PFSK-1 (cell line): ENCODE data around the gene AGMO.

Experiments used
- FOXP2 ChIP-seq: optimal IDR thresholded peaks from 2 replicates; pipeline ENCODE3; 2011; ENCODE audit warnings: borderline replicate concordance, control low read depth, inconsistent platforms; ENCODE audit not compliant: insufficient read depth; ENCODE audit errors: extremely low read length, extremely low read depth
- POLR2AphosphoS5 ChIP-seq: IDR thresholded peaks from 2 replicates; pipeline ENCODE4 v1.6.1; 2012; ENCODE audit warnings: low read depth, mild to moderate bottlenecking, control low read depth, low read length, moderate library complexity
- SIN3A ChIP-seq: IDR thresholded peaks from 2 replicates; pipeline ENCODE4 v1.6.1; 2012; ENCODE audit warnings: mild to moderate bottlenecking, low read length, moderate library complexity, borderline replicate concordance; ENCODE audit not compliant: insufficient read depth
- TAF1 ChIP-seq: IDR thresholded peaks from 2 replicates; pipeline ENCODE4 v1.6.1; 2012; ENCODE audit warnings: low read length, control low read depth, borderline replicate concordance; ENCODE audit not compliant: insufficient read depth
- TF ChIP-seq, protein P1 (sequence below), 2 experiments: IDR thresholded peaks; 2 replicates each; pipeline versions ENCODE4 v1.6.1 to v1.8.0; 2011 to 2012; ENCODE audit warnings: low read depth in 2 of 2, low read length in 2 of 2, control low read depth in 1 of 2, inconsistent platforms in 1 of 2, mild to moderate bottlenecking in 1 of 2, moderate library complexity in 1 of 2; ENCODE audit not compliant: insufficient read depth in 1 of 2

DNA sequence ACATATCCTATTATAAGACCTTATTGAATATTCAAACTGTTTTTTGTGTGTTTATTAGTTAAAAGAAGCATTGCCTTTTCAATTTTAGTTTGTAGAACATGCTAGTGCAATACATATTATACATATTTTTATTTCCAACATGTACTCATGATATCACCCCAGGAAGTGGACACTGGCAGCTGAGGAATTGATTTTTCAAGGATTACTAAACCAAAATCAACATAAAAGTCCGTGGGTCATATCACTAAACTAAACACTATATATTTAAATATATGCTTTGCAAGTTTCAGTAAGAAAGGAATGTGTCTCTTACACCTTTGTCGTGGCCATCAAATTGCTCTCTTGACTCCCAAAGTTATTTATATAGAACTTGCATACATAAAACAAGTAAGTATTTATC lies 185.2 kb downstream of the AGMO start:
- TF ChIP-seq TAF1: no peak
- TF ChIP-seq, protein P1, sequence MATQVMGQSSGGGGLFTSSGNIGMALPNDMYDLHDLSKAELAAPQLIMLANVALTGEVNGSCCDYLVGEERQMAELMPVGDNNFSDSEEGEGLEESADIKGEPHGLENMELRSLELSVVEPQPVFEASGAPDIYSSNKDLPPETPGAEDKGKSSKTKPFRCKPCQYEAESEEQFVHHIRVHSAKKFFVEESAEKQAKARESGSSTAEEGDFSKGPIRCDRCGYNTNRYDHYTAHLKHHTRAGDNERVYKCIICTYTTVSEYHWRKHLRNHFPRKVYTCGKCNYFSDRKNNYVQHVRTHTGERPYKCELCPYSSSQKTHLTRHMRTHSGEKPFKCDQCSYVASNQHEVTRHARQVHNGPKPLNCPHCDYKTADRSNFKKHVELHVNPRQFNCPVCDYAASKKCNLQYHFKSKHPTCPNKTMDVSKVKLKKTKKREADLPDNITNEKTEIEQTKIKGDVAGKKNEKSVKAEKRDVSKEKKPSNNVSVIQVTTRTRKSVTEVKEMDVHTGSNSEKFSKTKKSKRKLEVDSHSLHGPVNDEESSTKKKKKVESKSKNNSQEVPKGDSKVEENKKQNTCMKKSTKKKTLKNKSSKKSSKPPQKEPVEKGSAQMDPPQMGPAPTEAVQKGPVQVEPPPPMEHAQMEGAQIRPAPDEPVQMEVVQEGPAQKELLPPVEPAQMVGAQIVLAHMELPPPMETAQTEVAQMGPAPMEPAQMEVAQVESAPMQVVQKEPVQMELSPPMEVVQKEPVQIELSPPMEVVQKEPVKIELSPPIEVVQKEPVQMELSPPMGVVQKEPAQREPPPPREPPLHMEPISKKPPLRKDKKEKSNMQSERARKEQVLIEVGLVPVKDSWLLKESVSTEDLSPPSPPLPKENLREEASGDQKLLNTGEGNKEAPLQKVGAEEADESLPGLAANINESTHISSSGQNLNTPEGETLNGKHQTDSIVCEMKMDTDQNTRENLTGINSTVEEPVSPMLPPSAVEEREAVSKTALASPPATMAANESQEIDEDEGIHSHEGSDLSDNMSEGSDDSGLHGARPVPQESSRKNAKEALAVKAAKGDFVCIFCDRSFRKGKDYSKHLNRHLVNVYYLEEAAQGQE (IDR thresholded peaks at IDR 0.05; ENCODE audit: insufficient read depth in 1 of 2, low read depth in 2 of 2, low read length in 2 of 2): no peak
- no peak for TF ChIP-seq POLR2AphosphoS5
- TF ChIP-seq FOXP2: no peak
- no peak for TF ChIP-seq SIN3A
